ENCODE results near the gene SLC1A4.
"Not testable (repeated sequence)": the region's sequence is repeated elsewhere in the genome, so short reads cannot be mapped to it uniquely, and the experiment has no call there.

The SLC1A4 gene

GRCh38 chr2:64999754-65000153 is 10.6 kb downstream of the SLC1A4 start:
- Mint-ChIP-seq H3K27me3 (ENCODE audit: low read depth, poor library complexity) (no peaks in the 10 kb centered on the region), H3K27ac (no peak overlapping the region), H3K4me3 (no peak overlapping the region), H3K4me1 (no peaks in the 10 kb centered on the region), H3K9me3 (no peaks in the 10 kb centered on the region), H3K36me3 (ENCODE audit: low read depth) (no peaks in the 10 kb centered on the region)
- no peak for TF ChIP-seq CTCF (IDR thresholded peaks at IDR 0.05)
- DNase-seq: no peak

- Mint-ChIP-seq H3K36me3 (ENCODE audit: low read depth) (no peaks in the 10 kb centered on the region), H3K9me3 (no peaks in the 10 kb centered on the region), H3K27ac (no peak overlapping the region), H3K4me1 (no peaks in the 10 kb centered on the region), H3K4me3 (no peak overlapping the region), H3K27me3 (ENCODE audit: low read depth, poor library complexity) (no peaks in the 10 kb centered on the region)
- no peak for TF ChIP-seq CTCF (IDR thresholded peaks at IDR 0.05)
- DNase-seq: no peak
Observed at GRCh38 chr2:65000644-65001043, 11.4 kb downstream of the SLC1A4 start.

- H3K4me3 Mint-ChIP-seq: no peak overlapping the region
- no peak for TF ChIP-seq CTCF (IDR thresholded peaks at IDR 0.05)
- no peaks in the 10 kb centered on the region for H3K27me3 Mint-ChIP-seq (ENCODE audit: low read depth, poor library complexity)
- no peaks in the 10 kb centered on the region for H3K9me3 Mint-ChIP-seq
- H3K27ac Mint-ChIP-seq: no peak overlapping the region
- no peaks in the 10 kb centered on the region for H3K4me1 Mint-ChIP-seq
- DNase-seq: no peak
- no peaks in the 10 kb centered on the region for H3K36me3 Mint-ChIP-seq (ENCODE audit: low read depth)
Observed at GRCh38 chr2:65003037-65003436, 13.8 kb downstream of the SLC1A4 start.

- not testable (repeated sequence) for H3K27ac Mint-ChIP-seq; H3K4me3 Mint-ChIP-seq; H3K36me3 Mint-ChIP-seq (ENCODE audit: low read depth); H3K27me3 Mint-ChIP-seq (ENCODE audit: low read depth, poor library complexity); H3K9me3 Mint-ChIP-seq; H3K4me1 Mint-ChIP-seq; DNase-seq
Observed at GRCh38 chr2:65004232-65004631, 15.0 kb downstream of the SLC1A4 start.

GRCh38 chr2:65013776-65014175 is 24.6 kb downstream of the SLC1A4 start:
- no peak overlapping the region for H3K27ac Mint-ChIP-seq
- no peak for DNase-seq

GRCh38 chr2:65015731-65016130 is 26.5 kb downstream of the SLC1A4 start:
- H3K4me3 Mint-ChIP-seq: no peak overlapping the region
- no peak overlapping the region for H3K27ac Mint-ChIP-seq
- no peak for TF ChIP-seq CTCF (IDR thresholded peaks at IDR 0.05)
- H3K9me3 Mint-ChIP-seq: no peaks in the 10 kb centered on the region
- no peak for DNase-seq
- H3K36me3 Mint-ChIP-seq (ENCODE audit: low read depth): peaks cover 18% of the 10 kb centered on the region
- no peaks in the 10 kb centered on the region for H3K27me3 Mint-ChIP-seq (ENCODE audit: low read depth, poor library complexity)
- H3K4me1 Mint-ChIP-seq: peaks cover 4% of the 10 kb centered on the region

More at GRCh38 chr2:65013776-65014175, 24.6 kb downstream of the SLC1A4 start:
- no peak for TF ChIP-seq CTCF (IDR thresholded peaks at IDR 0.05)
- H3K4me3 Mint-ChIP-seq: no peak overlapping the region
- peaks cover 4% of the 10 kb centered on the region for H3K4me1 Mint-ChIP-seq
- H3K9me3 Mint-ChIP-seq: no peaks in the 10 kb centered on the region
- H3K27me3 Mint-ChIP-seq (ENCODE audit: low read depth, poor library complexity): no peaks in the 10 kb centered on the region
- peaks cover 18% of the 10 kb centered on the region for H3K36me3 Mint-ChIP-seq (ENCODE audit: low read depth)

Data from nephron progenitor cell (in vitro differentiated cells).